ENCODE data around the gene TEX35.

TEX35 gene

DNA sequence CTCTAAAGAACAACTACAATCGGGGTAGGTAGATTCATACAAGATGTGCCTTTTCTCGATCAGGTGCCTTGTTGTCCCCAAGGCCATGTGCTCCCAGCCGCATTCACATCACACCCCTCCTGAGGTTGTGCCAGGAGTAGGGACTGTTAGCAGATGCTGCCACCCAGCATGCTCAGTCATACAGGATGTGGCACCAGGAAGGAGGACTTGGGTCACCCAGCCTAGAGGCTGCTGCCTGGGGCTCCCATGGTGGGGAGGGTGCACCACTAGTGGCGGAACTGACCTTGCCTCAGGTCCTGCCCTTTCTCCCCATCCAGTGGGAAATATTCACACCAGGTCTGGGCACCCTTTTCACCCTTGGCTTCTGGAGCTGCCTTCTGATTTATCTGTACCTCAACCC is 8.3 kb downstream of the TEX35 start:
- TF ChIP-seq, protein P1, sequence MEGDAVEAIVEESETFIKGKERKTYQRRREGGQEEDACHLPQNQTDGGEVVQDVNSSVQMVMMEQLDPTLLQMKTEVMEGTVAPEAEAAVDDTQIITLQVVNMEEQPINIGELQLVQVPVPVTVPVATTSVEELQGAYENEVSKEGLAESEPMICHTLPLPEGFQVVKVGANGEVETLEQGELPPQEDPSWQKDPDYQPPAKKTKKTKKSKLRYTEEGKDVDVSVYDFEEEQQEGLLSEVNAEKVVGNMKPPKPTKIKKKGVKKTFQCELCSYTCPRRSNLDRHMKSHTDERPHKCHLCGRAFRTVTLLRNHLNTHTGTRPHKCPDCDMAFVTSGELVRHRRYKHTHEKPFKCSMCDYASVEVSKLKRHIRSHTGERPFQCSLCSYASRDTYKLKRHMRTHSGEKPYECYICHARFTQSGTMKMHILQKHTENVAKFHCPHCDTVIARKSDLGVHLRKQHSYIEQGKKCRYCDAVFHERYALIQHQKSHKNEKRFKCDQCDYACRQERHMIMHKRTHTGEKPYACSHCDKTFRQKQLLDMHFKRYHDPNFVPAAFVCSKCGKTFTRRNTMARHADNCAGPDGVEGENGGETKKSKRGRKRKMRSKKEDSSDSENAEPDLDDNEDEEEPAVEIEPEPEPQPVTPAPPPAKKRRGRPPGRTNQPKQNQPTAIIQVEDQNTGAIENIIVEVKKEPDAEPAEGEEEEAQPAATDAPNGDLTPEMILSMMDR (IDR thresholded peaks at IDR 0.05): no peak

DNA sequence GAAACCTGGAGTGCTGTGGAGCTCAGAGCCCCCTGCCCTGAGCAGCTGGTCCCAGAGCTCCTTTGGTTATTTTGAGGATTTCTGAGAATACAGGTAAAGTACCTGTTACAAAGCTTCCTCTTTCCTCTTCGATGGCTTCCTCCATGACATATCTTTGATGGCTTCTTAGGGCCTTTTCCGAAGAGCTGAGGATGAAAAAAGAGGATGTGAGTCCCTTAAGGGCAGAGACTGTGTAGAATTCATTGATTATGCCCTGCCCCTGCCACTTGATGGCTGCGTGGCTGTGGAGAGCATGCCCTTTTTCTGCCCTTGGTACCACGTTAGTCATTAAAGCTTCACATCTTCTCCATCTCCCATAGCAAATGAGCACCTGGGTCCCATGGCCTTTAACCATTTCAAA is 14.2 kb downstream of the TEX35 start:
- TF ChIP-seq, protein P1 (IDR thresholded peaks at IDR 0.05): no peak

DNA sequence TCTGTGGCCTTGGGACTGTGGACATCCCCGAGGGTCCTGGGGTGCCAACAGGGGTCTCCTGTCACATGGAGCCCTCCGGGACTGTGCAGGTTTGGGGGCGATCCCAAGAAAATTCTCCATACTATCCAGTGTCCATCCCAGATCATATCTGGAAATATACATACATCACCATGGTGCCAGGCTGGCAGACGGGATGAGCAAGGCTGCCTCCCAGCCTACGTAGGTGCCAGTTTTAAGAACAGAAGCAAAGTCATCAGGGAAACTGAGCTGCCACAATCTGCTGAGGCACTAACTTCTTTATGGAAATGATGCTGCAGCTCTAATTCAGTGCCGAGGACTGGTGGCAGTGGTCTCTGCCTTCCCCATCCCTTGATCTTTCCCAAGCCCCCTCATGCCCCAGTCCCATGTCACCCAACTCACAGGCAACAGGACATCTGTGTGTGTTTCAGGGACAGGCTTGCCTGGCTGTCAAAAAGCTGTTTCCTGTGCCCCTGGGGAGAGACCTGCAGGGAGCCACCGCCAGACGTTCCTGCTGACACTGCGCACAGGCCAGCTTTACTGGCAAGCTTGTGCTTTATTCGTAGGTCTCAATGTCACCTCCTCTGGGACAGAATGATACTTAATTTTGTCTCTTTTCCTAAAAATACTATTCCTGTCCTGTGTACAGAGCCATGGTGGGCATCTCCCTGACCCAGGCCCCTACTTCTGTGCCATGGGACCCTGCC is 15.5 kb downstream of the TEX35 start:
- TF ChIP-seq, protein P1 (IDR thresholded peaks at IDR 0.05): no peak

DNA sequence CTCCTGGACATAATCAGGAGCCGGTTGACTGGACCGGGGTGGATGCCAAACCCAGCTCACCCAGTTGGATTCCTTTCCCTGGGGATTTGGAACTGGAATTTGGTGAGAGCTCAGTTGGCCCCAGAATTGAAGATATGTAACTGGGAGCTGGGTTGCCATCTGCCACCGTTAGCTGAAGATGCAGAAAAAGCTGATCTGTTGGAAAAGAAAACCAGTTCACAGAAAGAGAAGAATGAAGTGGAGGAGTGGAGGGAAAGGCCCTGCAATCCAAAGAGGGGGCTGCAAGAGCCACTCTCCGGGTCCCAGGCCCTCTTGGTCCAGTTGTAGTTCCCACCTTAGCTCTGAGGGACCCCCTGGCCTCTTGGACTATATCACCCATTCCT is 16.0 kb downstream of the TEX35 start:
- TF ChIP-seq, protein P1 (IDR thresholded peaks at IDR 0.05): no peak

DNA sequence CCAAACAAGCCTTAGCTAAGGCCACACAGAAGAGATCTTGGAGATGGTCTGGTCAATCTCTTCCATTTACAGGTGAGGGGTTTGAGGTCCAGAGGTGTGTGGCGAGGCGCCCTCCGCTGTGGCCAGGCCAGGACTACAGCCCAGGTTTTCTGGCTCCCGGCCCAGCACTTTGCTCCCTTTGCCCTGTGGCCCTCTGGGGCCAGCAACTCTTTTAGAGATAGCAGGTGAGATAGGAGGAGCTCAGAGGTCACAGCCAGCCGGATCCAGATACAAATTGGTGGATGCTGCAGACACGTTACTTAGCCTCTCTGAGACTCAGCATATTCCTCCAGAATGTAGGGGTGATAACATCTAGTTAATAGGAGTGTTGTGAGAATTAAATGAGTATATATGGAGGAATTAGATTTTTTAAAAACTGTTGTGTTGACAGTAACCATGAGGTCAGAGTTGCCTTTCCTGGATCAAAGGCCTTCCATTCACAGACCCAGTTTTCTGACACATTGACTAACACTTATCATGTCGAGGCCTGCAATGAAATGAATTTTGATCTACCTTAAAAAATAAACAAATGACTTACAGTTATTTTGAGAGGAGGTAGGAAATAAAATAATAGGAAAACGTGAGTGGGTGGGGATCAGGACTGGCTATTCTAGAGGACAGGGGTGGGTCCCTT is 16.6 kb downstream of the TEX35 start:
- TF ChIP-seq, protein P1 (IDR thresholded peaks at IDR 0.05): no peak

DNA sequence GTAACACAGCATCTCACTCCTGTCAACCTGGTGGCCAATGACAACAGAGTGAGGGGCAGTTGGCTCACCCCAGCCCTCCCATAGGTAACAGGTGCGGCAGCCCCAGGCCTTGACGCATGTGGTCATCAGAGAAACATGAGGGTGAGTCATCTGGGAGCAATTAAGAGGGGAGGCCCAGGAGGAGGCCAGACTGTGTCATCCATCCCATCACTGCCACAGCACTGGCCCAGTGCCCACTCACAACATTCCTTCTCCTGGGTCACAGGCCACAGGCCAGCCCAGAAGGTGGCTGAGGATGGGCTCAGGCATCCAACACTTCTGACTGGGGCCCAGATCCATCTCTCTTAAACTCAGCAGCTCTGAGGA is 17.1 kb downstream of the TEX35 start:
- TF ChIP-seq, protein P1 (IDR thresholded peaks at IDR 0.05): no peak

DNA sequence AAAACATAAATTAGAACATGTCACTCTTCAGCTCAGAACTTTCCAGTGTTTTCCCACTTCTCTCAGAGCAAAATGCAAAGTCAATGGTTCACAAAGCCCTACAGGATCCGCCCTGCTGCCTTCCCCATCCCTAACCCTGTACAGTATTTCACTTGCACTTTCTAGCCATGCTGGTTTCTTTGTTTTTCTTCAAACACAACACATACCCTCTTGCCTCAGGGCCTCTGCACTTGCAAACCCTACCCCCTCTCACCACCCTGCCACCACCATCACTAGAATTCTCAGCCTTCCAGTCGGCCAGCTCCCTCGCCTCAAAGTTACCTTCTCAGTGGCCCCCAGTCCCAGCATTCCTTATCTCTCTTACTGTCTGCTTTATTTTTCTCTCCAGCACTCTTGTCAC is 17.6 kb downstream of the TEX35 start:
- TF ChIP-seq, protein P1 (IDR thresholded peaks at IDR 0.05): no peak
